Panc1 (cell line): Measurements from ENCODE around the gene ZFP3.
"Not testable (repeated sequence)": the region's sequence is repeated elsewhere in the genome, so short reads cannot be mapped to it uniquely, and the experiment has no call there.

Experiments used
- CTCF ChIP-seq: fragments of 450-650 bp; IDR thresholded peaks from 2 replicates; pipeline ENCODE4 v1.5.1; 2017; ENCODE audit warnings: mild to moderate bottlenecking
- POLR2AphosphoS5 ChIP-seq: IDR thresholded peaks from 2 replicates; pipeline ENCODE4 v1.6.1; 2012; ENCODE audit warnings: mild to moderate bottlenecking, low read depth, low read length, moderate library complexity
- REST ChIP-seq, 2 experiments: IDR thresholded peaks; 2 replicates each; pipeline ENCODE4 v1.6.1; 2011 to 2012; ENCODE audit warnings: low read depth in 2 of 2, control low read depth in 1 of 2, low read length in 1 of 2, mild to moderate bottlenecking in 1 of 2, moderate library complexity in 1 of 2; ENCODE audit not compliant: insufficient read depth in 1 of 2
- SIN3A ChIP-seq: IDR thresholded peaks from 2 replicates; pipeline ENCODE4 v1.6.1; 2012; ENCODE audit warnings: low read depth, mild to moderate bottlenecking, low read length, moderate library complexity, borderline replicate concordance; ENCODE audit not compliant: insufficient read depth
- TCF7L2 ChIP-seq: IDR thresholded peaks from 2 replicates; pipeline ENCODE4 v1.6.1; 2011; ENCODE audit warnings: mild to moderate bottlenecking, low read depth, low read length, inconsistent platforms

DNA sequence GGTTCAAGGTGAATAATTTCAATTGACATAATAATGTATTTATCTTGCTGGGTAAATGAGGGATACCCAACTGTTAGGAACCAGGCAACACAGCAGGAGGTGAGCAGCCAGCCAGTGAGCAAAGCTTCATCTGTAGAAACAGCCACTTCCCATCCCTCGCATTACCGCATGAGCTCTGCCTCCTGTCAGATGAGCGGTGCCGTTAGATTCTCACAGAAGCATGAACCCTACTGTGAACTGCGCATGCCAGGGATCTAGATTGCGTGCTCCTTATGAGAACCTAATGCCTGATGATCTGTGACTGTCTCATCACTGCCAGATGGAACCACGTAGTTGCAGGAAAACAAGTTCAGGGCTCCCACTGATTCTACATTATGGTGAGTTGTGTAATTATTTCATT is 46.6 kb downstream of the ZFP3 start:
- TF ChIP-seq SIN3A; CTCF; REST (IDR thresholded peaks at IDR 0.05; ENCODE audit: insufficient read depth in 1 of 2, low read depth in 2 of 2, low read length in 1 of 2); TCF7L2; POLR2AphosphoS5: not testable (repeated sequence)
